Prostate gland (tissue), 2 donors: ENCODE results near the gene USP17L18.
"Not testable (repeated sequence)": the region's sequence is repeated elsewhere in the genome, so short reads cannot be mapped to it uniquely, and the experiment has no call there.

ENCODE experiments used
- CTCF ChIP-seq, 4 experiments: fragments of 200-600 bp in 2 of 4; fragments of 450-650 bp in 2 of 4; sonication (generic) in 2 of 4; IDR thresholded peaks; 1 replicate in 3 of 4; 2 replicates in 1 of 4; pipeline ENCODE4 v1.5.1; 2016 to 2019; ENCODE audit warnings: antibody characterized with exemption in 4 of 4, mild to moderate bottlenecking in 2 of 4, moderate library complexity in 2 of 4
- POLR2A ChIP-seq: fragments of 450-650 bp; IDR thresholded peaks from one replicate; pipeline ENCODE4 v1.6.1; 2016; ENCODE audit warnings: antibody characterized with exemption, mild to moderate bottlenecking
- POLR2AphosphoS5 ChIP-seq: sonication (generic); formaldehyde crosslinking; IDR thresholded peaks from one replicate; pipeline ENCODE4 v1.6.1; 2017; ENCODE audit warnings: antibody characterized with exemption

GRCh38 chr4:9238461-9238860, 10.0 kb upstream of the USP17L18 start:
- TF ChIP-seq CTCF (IDR thresholded peaks at IDR 0.05); POLR2A; POLR2AphosphoS5: not testable (repeated sequence)
